CD4-positive, alpha-beta T cell treated with Interleukin-4 for 1 hour (primary cell): ENCODE data around the gene SLC9A4.

Experiments
- DNase-seq, 2 donors: peaks; one replicate each; pipeline ENCODE4 v3.0.0-alpha.2; 2020 to 2022

The SLC9A4 gene

DNA sequence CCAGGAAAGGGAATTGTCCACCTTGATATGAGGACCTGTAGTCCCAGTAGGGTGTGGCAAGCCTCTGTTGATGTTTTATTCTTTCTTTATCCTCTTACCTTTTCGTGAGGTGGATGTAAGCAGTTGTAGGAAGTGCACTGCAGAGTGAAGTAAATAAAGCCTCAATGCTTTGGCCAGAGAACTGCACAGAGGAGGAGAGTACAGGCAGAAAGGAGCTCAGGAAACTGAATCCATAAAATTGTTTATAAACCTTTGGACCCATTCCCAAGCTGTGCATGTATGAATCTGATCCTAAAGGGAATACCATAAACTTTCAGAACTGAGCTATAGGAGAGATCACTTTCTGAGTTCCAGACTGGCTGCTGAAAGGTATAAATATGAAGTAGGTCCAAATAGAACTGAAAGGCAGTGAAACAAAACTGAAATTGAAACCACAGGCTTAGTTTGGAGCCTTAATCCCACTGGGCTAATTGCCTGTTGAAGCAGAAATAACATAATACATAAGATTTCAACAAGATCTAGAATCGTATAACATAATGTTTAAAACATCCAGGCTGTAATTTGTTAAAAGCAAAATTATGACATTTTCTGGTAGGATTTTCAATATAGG, 17.9 kb upstream of the SLC9A4 start:
- DNase-seq = no peak

DNA sequence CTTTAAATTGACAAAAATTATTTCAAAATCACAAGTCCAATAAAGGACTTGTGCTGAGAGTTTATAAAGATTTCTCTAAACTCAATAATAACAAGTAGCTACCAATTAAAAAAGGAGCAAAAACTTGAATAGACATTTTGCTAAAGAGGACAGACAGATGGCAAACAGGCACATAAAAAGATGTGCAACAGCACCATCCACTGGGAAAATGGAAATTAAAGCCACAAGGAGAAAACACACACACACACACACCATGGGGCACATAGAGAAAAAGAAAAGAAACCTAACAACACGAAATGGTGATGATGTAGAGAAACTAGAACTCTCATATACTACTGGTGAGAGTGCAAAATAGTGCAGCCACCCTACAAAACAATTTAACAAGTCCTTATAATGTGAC, 12.6 kb upstream of the SLC9A4 start:
- no peak for DNase-seq

DNA sequence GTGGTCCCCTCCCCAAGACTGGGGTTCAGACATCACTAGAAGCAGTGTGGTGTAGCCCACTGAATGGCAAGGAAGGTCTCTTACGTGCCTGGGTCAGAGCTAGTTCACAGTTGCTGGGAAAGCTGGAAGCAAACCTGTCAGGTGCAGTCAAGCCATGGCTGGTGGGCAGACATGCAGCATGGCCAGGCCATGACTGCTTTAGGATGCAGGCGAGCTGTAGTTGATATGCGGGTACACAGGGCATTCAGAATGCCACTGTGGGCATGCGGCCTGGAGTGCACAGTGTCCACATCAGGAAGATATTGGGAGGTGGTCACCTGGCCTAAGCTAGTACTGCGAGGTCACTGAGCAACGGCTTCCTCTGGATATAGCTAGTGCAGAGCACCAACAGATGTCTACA, 11.8 kb upstream of the SLC9A4 start:
- DNase-seq = no peak

DNA sequence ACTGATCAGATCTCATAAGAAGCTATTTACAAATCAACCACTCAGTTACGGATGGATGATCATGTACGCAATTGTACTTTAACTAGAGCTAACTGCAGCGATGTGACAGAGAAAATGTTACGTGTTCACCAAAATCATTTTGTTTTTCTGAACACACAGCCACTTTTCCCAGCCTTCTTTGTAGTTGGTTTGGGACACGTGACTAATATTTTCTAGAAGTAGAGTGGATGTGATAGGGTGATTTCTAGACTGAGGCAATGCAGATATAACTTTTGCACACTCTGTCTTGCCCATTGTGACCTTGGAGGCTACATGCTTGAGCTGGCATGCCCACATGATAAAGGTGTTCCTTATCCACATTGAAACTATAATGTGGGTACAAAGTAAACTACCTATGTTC, 9.9 kb upstream of the SLC9A4 start:
- no peak for DNase-seq

DNA sequence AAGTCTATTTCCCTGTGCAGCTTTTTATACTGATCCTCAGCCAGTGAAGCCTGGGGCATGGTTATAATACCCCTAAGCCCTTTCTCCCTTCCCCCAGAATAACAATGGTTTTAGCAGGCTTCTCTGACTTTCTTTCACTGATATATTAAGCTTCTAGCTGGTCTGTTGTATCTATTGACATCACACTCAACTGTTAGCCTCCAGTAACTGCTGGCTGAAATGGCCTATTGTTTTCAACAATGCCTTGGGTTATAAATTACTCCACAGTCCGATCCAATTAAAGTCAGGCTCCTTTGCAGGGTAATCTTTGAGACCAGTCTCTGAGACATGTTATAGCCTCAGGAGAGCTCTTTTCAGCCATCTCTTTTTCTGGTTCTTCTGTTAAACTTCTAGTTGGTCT, 2.9 kb upstream of the SLC9A4 start:
- no peak for DNase-seq

DNA sequence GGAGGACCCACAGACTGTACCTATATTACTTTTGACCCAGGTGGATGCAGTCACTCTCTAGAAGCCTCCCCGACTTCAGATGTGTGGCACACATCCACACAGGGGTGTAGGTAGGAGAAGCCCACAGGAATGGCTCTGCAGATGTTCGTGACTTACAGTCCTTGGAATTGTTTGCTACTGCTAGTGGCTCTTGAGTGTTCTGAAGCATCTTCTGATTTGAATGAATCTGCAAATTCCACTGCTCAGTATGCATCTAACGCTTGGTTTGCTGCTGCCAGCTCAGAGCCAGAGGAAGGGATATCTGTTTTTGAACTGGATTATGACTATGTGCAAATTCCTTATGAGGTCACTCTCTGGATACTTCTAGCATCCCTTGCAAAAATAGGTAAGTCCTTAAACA, 605 bp downstream of the SLC9A4 start:
- no peak for DNase-seq

DNA sequence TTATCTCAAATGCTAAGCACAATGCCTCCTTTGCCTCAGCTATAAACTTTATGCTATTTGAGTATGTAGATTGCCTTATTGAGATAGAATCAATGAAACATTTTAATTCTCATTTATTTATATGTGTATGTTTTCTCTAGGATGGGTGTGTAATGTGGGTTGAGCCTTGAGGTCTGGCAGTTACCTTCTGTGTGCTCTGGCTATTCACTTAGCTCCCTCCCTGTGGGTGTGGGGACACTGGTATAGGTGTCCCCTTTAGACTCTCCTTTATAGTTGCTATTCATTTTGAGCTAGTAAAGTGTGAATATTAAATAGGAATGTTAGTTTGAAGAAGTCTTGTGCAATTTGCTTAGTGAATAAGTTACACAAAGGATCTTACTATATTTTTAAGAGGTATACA, 1.8 kb downstream of the SLC9A4 start:
- DNase-seq = no peak

DNA sequence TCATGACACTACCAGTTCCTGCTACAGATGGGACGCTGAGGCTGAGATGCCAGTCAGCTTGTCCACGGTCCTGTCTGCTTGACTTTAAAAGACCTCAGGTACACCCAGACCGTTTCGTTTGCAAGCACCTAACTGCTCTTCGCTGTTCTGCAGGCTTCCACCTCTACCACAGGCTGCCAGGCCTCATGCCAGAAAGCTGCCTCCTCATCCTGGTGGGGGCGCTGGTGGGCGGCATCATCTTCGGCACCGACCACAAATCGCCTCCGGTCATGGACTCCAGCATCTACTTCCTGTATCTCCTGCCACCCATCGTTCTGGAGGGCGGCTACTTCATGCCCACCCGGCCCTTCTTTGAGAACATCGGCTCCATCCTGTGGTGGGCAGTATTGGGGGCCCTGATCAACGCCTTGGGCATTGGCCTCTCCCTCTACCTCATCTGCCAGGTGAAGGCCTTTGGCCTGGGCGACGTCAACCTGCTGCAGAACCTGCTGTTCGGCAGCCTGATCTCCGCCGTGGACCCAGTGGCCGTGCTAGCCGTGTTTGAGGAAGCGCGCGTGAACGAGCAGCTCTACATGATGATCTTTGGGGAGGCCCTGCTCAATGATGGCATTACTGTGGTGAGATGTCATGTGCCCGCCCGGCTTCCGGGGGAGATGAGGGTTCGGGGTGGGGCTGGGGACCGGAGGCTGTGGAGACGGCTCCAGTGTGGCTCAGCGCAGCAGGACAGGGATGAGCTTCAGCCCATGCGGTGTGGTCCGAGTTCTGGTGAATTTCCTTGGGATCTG, 5.9 kb downstream of the SLC9A4 start:
- DNase-seq = no peak

DNA sequence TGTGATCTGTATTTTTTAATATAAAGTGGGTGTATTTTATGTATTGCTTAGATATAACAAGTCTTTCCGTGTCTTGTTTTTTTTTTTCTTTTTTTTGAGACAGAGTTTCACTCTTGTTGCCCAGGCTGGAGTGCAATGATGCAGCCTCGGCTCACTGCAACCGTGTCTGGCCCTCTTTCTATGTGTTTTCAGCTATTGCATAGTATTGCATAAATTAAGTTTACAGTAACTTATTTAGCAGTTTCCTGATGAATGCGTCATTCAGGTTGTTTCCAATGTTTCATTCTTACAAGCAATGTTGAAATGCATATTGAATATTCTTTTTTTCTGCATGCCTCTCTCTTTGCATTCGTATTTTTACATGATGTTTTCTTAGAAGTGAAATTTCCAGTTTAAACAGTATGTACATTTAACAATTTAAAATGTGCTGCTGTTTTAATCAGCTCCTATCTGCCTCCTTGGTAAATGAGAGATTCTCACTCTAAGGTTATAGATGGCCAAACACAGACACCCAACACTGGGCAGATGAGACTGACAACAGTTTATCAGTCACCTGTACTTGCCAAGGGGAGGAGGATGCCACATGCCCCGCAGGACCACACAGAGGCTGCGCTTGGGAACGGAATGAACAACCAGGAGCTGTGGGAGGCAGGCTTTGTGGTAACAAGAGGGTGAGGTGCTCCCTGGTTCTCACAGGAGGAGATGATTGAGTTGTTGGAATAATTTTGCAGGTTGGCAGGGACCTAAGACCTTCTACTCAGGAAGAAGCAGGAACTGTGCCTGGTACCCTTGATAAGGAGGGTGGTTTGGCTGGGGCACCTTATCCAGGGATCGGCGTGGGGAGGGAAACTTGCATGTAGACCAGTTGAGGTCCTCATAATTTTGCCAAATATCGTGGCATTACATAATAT, 7.5 kb downstream of the SLC9A4 start:
- DNase-seq = no peak

DNA sequence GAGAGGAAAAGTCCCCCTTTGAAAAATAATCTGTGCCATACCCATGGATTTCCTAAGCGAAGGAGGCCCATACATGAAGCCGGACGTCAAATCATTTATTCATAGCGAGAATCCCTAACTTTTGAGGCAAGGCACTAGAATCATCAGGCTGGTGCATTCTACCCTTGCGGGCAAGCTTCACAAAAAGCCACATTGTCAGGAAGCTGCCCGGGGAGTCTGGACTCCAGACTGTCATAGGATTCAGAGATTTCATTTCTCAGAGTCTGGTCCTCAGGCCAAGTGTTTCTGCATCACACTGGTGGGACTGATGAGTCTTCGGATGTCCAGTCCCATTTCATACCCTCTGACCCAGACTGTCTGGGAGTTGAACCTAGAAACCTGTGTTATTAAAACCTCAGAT, 8.9 kb downstream of the SLC9A4 start:
- DNase-seq = no peak

DNA sequence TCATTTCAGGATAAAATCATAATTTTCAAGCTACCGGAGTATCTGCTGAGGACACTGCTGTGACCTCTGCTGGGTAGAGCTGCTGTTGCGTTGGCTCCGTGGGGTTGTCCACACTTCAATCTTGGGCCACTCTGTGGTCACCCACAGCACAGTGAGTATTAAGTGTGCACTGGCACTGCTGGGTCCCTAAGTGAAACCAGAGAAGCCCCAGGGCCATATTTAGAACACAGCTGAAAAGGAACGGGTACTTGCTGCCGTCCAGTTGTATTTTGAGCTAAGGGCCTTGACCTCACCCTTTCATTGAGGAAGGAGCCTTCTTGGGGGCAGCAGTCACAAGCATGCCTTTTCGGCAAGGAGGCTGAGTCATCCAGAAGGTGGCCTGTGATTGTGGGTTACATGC, 10.1 kb downstream of the SLC9A4 start:
- DNase-seq = no peak

DNA sequence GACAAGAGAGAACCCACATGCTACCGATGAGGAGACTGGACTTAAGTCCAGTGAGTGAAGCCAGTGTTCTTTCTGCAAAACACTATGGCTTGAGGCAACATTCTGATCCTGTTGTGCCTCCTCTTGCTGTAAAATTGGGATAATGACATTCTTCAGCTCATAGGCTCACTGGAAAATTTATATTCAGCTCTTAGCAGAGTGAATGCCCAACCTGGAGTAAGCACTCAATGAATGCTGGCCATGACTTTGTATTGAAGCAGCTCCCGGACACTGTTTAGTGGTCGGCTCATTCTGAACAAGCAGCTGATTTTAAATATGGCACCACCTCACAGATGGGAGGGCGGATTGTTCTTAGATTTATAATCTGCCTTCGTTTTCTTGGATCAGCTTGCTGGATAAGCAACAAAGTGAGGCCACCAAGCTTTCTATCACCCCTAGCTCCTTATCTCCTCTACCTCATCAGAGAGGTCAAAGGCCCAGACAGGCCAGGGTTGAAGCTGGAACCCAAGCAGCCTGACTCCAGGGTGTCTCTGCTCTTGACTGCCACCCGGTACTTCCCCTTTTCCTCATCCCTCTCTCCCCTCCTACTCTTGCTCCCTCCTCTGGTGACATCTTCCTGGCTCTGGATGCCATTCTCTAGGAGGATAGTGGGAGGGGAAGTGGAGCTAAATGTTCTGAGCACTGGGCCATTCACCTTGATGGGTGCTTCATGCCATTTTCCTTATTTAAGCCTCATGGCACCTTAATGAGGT, 11.5 kb downstream of the SLC9A4 start:
- DNase-seq = no peak

DNA sequence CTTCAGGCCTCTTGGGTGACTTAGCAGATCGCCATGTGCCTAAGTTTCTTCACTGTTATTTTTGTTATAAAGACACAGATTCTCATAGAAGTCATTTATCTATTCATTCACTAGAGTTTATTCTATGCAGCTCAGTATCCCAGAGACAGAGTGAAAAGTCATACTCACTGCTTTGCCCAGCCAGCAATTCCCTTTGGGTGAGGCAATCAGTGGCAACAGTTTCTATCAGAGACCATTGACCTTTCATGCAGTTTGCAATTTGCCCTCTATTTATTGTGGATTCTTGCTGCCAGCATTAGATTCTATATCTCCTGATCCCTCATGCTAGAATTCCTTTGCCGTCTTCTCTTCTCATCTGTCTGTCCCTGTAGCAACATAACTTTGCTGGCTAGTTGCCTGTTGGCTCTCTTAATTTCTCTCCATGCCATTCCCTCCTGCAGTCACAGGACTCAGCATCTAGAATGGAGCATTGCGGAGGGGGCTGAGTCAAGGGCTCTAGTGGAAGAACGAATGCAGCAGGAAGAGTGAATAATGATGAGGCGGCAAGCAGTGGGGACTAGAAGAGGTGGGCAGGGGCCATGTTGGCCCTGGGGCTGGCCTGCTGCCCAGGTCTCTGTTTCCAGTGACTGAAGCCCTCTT, 12.2 kb downstream of the SLC9A4 start:
- no peak for DNase-seq

DNA sequence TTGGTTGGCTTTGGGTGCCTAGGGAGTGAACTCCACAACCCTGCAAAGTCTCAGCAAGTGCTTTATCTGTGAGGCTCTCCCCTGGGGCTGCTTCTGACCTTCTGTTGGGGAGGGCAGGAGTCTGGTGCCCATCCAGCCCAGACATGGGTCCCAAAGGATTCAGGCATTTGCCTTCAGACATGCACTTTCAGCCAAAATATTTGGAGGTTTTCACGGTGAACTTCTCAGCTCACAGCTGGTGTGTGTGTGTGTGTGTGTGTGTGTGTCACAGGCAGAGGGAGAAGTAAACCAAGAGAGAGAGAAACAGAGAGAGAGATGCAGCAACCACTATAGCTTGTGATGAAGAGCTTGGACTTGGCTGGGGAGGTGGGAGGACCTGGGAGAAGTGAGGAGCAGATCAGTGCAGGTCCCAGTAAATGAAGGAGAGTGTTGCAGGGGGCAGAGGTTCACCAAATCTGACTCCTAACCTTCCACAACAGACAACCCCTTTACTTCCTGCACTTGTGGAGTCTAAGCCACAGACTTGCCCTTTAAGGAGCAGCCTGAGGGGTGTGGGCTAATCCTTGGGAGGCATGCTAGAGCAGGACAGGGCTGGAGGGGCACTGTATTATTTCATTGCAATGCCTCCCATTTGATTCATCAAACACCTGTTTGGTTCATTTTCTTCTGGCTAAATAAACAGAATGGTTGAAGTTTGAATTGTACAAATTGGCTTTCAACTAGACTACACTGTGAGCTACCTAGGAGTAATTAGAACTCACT, 14.1 kb downstream of the SLC9A4 start:
- DNase-seq = no peak

DNA sequence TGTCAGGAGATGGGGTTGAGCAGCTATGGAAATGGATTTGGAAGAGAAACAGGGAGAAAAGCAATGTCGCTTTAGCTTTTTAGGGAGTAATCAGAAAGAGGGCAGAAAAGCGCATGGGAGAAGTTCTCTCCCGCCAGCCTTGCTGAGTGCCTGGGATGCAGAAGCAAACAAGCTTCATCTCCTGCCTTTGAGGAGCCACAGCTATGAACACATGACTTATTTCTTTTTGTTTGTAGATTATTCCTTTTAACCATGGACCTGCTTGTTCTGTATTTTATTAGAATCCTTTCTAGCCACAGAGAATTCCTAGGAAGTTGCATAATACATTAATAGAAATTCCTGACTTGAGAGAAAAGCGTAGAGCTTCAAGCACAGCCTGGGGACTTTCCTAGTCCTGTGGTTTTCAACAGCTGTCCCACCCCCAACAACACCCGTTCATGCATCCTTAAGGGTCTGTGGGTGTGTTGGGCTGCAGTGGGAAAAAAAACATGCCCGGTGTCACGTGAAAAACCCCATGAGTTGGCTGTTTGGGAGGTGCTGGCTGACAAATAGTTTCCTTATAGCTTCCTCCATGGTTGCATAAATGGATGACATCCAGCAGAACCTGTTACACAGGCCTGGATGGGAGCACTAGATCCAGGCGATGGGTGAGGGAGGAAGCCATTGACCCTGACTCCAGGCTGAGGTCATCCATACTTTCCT, 14.9 kb downstream of the SLC9A4 start:
- DNase-seq = no peak

DNA sequence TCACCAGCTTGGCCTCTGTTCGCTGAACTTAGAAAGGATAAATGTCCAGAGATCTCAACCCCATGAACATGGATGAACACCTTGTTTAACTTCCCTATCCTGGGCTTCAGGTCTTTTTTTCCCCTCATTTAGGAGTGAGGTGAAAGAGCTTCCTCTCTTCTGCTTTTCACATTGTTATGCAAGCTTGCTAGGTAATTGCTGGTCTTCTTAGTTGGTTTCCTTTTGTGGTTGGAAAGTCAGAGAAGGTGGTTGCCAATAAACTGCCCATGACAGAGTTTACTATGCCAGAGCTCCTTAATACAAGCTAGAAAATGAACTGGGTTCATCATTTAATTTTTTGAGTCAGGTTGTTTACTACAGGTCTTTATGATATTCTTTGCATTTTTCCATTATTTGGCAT, 16.6 kb downstream of the SLC9A4 start:
- DNase-seq = peak in 1 of 2 donors; percentile 3

DNA sequence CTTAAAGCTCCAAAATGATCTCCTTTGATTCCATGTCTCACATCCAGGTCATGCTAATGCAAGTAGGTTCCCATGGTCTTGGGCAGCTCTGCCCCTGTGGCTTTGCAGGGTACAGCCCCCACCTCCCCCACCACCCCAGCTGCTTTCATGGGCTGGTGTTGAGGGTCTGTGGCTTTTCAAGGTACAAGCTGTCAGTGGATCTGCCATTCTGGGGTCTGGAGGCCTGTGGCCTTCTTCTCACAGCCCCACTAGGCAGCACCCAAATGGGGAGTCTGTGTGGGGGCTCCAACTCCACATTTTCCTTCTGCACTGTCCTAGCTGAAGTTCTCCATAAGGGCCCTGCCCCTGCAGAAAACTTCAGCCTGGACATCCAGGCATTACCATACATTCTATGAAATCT, 19.0 kb downstream of the SLC9A4 start:
- no peak for DNase-seq

DNA sequence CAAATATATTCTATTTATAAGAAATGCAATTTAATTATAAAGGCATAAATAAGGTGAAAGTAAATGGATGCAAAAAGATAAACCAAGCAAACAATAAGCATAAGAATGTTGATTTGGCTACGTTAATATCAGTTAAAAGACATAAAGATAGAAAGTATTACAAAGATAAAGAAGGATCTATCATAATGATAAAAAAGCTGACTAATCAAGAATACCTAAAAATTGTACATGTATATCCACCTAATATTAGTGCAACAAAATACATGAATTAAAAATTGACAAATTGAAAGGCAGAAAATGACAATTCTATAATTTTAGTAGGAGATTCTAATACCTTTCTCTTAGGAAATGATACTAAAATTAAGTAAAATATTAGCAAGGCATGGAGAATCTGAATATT, 21.5 kb downstream of the SLC9A4 start:
- no peak for DNase-seq

DNA sequence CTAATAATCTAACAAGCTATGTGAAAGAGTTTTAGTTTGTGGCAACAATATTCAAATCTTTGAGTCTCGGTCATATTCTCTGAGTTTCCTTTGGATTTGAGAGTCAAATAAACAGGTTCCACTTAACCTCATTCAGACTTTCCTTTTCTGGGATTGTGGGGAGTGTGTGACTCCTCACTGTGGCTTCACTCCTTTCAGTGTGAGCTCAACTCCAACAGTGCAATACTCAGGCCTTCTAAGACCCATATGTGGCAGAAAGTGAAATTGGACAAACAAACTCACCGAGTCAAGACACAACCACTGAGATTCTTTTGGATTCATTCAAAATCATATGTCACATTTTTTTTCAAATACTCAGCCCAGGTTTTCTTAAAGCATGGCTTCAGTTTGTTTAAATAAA, 25.4 kb downstream of the SLC9A4 start:
- no peak for DNase-seq

DNA sequence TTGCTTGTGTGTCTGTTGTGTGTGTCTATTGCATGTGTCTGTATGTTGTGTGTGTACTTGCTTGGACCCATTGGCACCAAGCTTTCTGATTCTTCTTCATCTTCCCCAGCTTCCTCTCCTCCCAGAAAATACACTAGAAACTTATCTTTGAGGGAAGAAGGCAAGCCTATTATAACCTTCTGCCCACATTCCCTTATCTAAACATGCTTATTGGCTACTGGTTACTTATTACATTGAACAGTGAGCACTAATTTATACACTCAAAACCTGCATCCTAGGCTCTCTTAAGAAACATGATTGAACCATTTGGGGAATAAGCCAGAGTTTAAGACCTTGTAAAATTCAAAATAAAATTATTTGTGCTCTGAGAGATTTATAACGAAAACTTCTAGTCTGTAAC, 26.5 kb downstream of the SLC9A4 start:
- no peak for DNase-seq

DNA sequence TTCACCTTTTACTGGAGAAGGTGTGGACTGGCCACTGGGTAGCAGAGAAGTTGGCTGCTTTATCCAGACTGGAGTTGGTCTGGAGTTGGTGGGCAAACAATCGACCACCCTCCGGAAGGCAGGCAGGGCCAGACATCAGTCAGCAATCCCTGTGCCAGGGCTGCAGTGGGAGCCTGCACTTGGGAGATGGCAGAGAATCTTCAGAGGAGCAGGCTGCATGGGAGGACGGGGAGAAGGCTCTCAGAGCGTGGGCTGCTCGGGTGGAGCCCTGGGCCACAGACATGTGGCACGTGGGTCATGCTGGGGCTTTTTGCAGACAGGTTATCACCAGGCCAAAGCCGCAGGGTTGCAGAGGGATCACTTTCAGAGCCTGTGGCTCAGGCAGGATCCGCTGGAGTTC, 29.6 kb downstream of the SLC9A4 start:
- DNase-seq = no peak
